Measurements from ENCODE around the gene SLC2A13.
A peak's percentile ranks its signal among the peaks of the same experiment; 100 is the strongest.

Gene SLC2A13

GRCh38 chr12:40105515-40106201, at the start of gene SLC2A13:
TSS of gene SLC2A13 (minus strand) at chr12:40106081. CDS start at chr12:40105808, 273 bp downstream.
- peak; percentile 50 for DNase-seq

GRCh38 chr12:40154381-40154780, 48.5 kb upstream of the SLC2A13 start:
- DNase-seq: no peak

GRCh38 chr12:40153432-40153831, 47.6 kb upstream of the SLC2A13 start:
- no peak for DNase-seq

GRCh38 chr12:40152783-40153383, 47.0 kb upstream of the SLC2A13 start:
- DNase-seq: no peak

GRCh38 chr12:40149673-40150260, 43.9 kb upstream of the SLC2A13 start:
- no peak for DNase-seq

- no peak for DNase-seq
Measured at GRCh38 chr12:40146800-40147797, 41.2 kb upstream of the SLC2A13 start.

- DNase-seq: no peak
Measured at GRCh38 chr12:40145896-40146295, 40.0 kb upstream of the SLC2A13 start.

- DNase-seq: no peak
Measured at GRCh38 chr12:40144023-40144422, 38.1 kb upstream of the SLC2A13 start.

- DNase-seq: no peak
Measured at GRCh38 chr12:40142001-40142744, 36.3 kb upstream of the SLC2A13 start.

GRCh38 chr12:40138526-40138925, 32.6 kb upstream of the SLC2A13 start:
- DNase-seq: no peak

- no peak for DNase-seq
Measured at GRCh38 chr12:40137252-40137651, 31.4 kb upstream of the SLC2A13 start.

- no peak for DNase-seq
Measured at GRCh38 chr12:40127408-40127807, 21.5 kb upstream of the SLC2A13 start.

- no peak for DNase-seq
Measured at GRCh38 chr12:40123496-40123895, 17.6 kb upstream of the SLC2A13 start.

- no peak for DNase-seq
Measured at GRCh38 chr12:40122842-40123241, 17.0 kb upstream of the SLC2A13 start.

- DNase-seq: no peak
Measured at GRCh38 chr12:40117818-40118217, 11.9 kb upstream of the SLC2A13 start.

- no peak for DNase-seq
Measured at GRCh38 chr12:40110586-40110985, 4.7 kb upstream of the SLC2A13 start.

- DNase-seq: no peak
Measured at GRCh38 chr12:40107803-40108620, 2.1 kb upstream of the SLC2A13 start.

GRCh38 chr12:40107098-40107802, 1.4 kb upstream of the SLC2A13 start:
- peak; percentile 32 for DNase-seq

- no peak for DNase-seq
Measured at GRCh38 chr12:40106655-40107054, 774 bp upstream of the SLC2A13 start.

- DNase-seq: no peak
Measured at GRCh38 chr12:40106202-40106533, 287 bp upstream of the SLC2A13 start.

- DNase-seq: no peak
Measured at GRCh38 chr12:40105265-40105514, 691 bp downstream of the SLC2A13 start.

Data from NCI-H1092 treated with DMSO at 0.1 percent for 48 hours (cell line).